GM18870 (cell line): ENCODE measurements around the gene ADAM8.
"Not testable (repeated sequence)": the region's sequence is repeated elsewhere in the genome, so short reads cannot be mapped to it uniquely, and the experiment has no call there.

Experiments used
- ATAC-seq: cut with Tn5 transposase; IDR thresholded peaks from one replicate; pipeline ENCODE4 v1.9.1; 2021; ENCODE audit warnings: moderate library complexity; ENCODE audit not compliant: unreplicated experiment

ADAM8 gene

DNA sequence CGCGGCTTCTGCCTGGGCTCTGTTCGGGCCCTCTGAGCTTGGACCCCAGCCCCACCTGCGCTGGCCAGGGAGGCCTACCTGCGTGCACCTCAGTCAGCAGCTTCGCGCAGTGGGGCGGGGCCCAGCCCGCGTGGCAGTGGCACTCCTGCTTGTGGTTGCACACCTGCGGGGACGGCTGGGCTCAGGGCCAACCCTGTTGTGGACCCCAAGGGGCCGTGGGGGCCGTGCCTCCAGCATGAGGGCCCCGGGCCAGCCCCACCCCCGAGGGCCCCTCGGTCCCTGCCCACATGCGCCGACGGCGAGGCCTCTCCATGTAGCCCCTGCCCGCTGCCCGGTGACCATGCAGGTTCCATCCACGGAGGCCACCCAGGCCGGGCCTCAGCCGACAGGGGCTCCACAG, 7.3 kb downstream of the ADAM8 start:
- ATAC-seq, result no peak

DNA sequence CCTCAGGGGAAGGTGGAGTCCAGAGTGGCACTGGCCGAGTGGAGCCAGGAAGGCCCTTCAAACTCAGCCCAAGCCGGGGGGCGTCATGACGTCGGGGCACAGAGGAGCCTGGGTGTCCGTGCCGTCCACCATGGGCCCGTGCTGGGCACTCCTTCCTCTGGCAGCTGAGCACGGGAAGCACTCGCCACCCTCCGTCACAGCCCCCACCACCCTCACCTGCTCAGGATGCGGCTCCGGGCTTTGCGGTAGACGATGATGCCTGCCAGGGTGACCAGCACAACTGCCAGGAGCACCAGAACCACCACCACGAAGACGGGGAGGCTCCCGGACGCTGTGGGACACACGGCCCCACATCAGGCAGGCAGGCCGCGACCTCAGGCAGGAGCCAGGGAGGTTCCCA, 8.1 kb downstream of the ADAM8 start:
- ATAC-seq, result no peak

DNA sequence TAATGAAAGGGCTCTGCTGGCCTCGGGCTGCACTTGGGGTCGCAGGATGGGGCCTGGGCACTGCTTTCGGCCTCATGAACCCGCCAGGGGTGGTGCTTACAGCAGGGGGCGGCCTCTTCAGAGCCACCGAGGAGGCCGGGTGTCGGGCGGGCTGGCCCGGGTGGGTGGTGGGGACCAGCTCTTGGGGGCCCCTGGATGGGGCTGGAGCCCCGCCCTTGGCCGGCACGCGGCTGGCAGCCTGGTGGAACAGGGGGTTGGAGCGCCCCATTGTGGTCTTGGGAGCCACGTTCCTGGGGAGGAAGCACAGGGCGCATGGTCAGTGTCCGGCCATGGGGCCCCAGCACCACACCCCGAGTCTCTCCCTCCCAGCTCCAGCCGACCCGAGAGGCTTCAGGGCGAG, 8.8 kb downstream of the ADAM8 start:
- ATAC-seq, result no peak

DNA sequence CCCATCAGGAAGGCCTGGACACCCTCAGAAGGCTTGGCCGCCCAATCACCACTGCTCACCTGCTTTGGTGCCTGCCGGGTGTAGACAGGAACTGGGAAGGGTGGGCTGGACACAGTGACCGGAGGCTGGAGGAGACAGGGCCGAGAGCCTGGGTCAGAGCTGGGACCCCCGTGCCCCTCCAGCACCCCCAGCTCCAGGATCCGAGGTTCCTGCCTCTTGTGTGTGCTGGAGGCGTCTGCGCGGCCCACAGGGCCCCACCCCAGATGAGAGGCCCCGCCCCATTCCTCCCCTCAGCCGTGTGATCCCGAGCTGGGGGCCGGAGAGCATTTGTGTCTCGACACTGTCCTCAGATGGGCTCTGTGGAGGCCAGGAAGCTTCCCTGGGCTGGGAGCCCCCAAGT, 9.4 kb downstream of the ADAM8 start:
- no peak for ATAC-seq

DNA sequence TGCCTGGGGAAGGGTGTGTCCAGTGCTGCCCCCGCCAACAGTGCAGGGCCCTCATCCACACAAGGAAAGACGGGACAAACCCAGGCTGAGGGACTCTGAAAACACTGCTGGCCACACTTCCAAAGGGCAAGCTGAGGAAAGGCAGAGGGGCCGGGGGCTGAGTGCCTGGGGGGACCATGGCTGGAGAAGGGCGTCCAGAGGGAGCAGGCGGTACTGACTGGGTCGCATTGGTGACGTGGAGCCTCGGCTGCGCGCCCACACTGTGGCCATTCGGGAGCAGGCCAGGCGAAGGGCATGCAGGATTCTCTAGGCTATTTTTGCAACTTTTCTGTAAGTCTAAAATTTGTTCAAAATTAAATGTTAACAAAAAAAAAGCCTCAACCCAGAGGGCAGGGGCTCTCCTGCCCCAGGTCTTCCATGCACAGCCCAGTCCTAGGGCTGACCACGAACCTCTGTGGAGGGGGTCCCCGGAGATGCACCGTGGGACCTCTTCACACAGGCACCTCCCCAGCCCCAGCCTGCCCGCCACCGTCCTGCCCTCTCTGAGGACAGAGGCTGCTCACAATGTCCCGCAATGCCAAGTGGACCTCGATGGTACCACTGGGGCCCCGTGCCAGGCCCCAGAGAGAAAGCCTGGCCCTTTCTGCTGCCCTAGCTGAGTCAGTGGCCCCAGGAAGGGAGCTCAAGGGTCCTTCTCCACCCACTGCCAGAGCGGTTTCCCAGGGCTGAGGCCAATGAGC, 10.4 kb downstream of the ADAM8 start:
- no peak for ATAC-seq

DNA sequence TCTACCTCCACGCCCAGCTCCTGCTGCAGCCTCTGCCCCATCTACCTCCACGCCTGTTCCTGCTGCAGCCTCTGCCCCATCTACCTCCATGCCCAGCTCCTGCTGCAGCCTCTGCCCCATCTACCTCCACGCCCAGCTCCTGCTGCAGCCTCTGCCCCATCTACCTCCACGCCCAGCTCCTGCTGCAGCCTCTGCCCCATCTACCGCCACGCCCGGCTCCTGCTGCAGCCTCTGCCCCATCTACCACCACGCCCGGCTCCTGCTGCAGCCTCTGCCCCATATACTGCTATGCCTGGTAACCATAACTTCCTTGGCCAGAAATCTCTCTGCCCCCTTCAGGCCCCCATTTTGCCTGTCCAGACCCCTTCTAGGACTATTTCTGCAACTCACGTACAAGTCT, 11.6 kb downstream of the ADAM8 start:
- not testable (repeated sequence) for ATAC-seq

DNA sequence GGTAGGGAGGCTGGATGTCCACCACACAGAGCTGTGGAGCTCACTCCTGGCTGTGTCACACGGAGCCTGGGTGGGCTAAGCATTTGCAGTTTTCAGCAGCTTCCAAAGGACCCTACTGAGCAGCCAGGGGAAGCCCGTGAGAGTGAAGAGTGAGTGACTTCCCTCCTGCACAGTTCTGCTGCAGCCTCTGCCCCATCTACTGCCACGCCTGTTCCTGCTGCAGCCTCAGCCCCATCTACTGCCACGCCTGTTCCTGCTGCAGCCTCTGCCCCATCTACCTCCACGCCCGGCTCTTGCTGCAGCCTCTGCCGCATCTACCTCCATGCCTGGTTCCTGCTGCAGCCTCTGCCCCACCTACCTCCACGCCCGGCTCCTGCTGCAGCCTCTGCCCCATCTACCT, 12.2 kb downstream of the ADAM8 start:
- no peak for ATAC-seq

DNA sequence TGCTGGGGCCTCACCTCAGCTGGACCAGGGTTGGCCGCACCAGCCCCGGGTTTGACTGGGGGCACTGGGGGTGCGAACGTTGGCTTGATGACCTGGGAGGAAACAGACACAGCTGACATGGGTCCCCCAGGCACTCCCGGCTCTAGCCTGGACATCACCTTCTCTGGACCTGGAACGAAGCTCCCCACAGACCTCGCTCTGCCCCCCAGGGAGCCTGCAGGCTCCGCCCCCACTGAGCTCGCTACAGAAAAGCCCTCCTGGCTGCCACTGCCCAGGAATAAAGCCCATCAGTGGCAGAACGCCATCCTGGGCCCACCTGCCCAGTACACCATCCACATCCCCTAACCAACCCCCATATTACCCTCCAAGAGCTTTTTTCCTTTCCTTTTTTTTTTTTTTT, 13.0 kb downstream of the ADAM8 start:
- ATAC-seq, result no peak

DNA sequence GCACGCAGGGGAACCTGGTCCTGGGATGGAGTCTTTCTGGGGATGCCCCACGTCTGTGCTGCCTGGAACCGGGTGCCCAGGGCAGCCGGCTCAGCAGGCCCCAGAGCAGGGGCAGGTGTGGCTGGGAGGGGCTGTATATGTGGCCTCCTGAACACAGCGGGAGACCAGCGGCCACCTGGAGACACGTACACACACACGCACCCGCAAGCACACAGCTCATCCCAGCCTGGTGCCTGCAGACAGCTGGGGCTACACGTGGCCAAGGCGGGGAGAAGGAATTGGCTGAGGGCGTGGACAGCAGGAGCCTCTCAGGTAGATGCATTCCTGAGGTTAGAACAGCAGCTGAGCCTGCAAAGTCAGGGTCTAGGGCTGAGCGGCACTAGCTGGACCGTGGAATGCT, 14.0 kb downstream of the ADAM8 start:
- no peak for ATAC-seq

DNA sequence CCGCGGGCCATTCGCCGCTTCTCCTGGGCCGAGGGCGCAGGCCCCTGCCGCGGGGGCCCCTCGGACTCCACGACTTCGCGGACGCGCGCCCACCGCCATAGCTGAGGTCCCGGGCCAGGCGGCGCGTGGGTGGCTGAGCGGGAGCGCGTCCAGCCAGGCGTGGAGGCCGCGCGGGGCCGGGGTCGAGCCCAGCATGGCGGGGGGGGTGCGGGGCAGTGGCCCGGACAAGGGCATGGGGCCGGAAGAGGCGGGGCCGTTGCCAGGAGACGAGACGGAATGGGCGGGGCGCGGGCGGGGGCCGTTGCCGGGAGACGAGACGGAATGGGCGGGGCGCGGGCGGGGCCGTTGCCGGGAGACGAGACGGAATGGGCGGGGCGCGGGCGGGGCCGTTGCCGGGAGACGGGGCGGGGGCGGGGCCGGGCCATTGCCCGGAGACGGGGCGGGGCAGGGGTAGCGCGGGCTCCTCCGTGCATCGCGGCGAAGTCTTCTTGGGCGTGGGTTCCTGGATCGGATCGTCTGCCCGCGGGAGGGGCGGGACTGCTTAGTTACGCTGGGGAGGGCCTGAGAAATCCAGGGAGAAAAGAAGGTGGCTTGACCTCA, 14.8 kb downstream of the ADAM8 start:
- no peak for ATAC-seq

DNA sequence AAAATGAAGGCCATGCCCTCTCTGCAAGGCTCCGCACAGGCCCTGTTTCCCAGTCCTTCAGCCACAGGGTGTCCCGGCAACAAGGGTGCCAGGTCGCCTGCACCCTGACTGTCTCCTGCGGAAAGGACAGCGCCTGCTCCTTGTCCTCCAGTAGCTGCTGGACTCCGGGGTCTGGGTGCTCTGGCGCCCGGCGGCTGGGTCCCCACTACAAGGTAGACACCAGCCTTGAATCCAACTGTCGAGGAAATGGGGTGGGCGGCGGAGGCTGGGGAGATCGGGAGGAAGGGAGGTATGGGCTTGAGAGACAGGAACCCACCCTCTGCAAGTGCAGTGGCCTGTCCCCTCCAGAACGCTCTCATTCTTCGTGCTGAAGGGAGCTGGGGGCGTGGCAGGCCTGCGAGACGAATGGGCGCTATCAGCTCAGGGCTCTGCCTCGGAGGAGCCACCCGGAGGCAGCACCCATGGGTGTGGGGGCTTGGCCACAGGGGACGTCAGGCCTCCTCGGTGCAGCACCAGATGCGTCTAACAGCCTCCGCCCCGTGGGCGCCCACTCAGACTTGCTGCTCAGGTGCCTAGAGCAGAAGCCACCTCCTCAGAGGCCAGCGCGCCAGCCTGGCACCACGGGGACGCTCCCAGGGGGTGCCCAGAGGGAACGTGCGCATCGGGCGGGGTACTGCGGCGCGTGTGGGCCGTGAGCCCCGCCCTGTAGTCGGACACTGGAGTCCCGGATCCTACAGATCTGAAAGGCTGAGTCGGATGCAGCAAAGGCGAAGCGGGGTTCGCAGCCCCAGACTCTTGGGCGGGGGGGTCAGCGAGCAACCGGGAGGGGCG, 15.6 kb downstream of the ADAM8 start:
- no peak for ATAC-seq

DNA sequence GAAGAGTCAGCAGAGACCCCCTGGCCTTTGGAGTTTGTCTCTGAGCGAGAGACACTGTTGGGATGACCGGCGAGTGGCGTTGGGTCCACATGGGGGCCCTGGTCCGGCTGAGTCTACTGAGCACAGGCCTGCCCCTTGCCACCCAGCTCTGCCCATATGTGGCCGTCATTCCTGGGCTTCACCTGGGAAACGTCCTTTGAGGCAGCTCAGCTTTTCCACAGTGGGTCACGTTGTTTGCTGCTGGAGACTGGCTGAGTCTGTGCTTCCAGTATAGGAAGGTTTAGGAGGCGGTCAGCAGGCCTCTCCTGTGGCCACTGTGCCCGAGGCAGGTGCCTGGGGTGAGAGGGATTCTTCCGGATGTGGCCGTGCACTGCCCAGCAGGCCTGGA, 17.1 kb downstream of the ADAM8 start:
- no peak for ATAC-seq

DNA sequence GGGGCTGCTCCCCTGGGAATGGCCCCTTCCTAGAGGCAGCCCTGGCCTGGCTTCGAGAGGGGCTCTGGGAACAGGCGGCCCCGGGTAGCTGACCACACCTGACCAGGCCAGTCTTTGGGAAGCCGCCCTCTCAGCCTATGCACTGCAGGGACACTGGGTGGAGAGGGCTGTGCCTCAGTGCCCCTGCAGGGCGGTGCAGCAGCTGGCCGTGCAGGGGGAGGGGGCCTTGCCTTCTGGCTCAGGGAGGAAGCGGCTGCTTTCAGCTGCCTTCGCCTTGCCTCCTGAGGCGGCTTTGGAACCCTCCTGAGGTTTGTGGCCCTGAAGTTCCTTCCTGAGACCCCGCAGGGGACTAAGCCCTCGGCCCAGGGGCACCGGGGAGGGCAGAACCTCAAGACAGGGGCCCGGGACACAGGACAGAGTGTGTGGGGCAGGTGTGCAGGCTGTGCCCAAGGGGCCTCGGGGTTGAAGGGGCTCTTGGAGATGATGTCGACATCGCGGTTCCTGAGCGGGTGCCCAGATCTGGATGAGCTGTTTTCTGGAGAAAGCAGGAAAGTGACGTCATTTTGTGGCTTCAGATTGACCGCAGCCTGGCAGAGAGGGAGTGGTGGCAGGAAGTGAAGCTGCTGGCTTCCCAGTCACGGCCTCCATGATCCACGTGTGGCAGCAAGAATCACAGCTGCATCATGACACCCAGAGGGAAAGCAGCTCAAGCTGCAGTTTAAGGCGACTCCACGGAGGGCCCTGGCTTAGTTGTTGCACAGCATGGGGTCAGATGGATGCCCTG, 17.7 kb downstream of the ADAM8 start:
- no peak for ATAC-seq

DNA sequence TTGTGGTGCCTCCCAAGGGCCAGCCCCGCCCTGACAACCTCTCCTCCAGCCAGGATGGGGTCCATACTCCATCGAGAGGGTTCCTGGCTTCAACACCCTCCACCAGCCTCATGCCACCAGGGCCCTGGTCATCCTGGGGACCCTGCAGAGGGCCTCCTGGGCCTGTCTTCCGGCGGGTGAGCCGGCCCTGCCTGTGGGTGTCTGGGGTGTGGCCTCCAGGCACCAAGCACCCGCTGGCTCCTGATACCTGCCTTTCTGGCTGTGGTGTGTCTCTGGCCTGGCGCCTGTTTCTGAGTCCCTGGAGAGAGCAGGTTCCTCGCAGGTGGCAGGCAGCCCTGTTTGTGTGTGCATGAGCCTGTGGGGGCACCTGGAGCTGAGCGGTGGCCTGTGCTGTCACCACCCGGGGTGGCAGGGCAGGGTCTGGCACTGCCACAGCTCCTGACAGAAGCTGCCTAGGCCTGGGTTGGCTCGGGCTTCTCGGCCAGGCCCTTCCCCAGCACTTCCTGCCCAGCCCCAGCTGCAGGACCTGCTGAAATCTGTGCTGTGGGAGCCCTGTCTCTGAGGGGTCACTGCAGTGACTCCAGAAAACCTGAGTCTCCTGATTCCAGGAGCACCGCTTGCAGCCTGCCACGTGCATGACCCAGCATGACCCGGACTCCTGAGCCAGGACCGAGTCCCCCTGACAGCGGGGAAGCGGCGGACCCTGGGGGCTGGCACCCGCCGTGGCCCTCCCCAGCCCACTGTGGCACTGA, 18.4 kb downstream of the ADAM8 start:
- no peak for ATAC-seq

DNA sequence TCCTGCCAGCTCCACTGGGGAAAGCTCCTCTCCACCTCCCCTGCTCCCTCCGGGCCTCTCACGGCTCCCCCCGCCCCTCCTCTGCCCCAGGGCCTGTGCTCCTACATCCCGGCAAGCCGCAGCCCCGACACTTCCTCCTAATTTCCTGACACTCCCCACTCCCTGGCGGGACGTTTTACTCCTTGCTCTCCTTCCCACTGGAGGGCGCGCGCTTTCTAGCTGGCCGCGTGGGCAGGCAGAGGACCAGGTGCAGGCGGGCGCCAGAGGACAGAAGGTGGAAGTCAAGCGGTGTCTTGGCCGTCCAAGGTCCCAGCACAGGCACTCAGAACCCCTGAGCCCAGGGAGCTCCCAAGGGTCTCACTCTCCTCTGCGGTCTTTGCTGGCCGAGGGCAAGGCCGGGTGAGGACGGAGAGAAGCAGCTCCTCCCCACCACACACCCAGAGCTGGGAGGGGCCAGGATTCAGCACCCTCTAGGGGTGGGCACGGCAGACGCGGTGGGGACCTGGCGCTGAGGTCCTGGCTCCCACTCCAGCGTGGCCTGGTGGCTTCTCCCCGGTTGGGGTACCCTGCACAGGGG, 19.1 kb downstream of the ADAM8 start:
- no peak for ATAC-seq

DNA sequence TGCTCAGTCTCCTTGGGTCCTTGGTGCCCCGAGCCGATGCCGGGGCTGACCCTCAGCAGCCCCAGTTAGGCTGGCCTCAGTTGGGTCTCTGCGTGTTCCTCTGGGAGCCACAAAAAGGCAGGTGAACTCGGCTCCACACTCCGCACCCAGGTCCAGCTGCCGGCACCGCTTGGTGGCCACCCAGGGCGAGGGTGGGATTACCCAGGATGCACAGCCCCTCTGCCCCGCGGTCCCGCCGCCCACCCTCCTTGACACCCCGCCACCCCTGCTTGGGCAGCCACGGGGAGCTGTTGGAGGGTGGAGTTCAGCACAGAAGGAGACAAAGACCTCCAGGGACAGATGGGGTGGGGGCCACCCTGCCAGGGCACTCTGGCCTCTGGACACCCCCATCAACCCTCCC, 21.3 kb downstream of the ADAM8 start:
- no peak for ATAC-seq

DNA sequence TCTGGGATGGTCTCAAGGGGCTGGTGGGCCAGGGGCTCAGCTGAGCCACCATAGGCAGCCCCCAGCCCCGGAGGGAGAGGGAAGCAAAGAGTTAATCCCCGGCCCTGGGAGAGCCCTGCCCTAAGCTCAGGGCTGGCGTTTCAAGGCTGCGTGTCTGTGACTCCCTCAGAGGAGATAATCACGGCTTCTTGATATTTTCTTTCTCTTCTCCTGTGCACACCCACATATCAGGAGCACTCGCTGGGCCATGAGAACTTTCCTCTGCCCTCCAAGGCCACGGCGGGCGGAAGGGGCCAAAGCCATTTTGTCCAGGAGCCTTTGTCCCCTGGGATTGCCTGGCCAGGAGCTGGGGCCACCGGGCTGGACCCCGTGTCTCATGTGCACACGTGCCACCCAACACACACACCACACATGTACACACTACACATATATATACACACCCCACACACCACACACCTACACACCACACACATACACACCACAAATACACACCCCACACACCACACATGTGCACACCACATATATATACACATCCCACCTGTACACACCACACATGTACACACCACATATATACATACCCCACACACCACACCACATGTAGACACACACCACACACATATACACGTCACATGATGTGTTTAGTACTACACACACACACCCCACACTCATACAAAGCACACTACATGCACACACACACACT, 22.1 kb downstream of the ADAM8 start:
- ATAC-seq, result no peak

DNA sequence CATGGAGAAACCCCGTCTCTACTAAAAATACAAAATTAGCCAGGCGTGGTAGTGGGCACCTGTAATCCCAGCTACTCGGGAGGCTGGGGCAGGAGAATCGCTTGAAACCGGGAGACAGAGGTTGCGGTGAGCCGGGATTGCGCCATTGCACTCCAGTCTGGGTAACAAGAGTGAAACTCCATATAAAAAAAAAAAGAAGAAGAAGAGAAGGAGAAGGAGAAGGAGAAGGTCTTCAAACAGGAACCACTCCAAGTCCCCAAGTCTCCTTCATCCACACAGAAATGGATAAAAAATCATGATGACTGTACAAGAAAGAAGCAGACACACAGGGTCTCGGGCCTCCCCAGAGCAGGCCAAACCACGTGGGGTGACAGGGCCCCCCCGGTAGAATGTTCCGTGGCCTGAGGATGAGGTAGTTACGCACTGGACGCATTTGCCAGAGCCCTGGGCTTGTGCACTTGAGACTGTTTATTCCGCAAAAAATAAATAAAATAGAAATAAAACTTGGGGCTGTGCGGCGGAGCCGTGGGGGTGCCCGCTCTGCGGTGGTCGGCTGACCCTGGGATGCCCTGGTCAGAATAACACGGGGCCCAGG, 23.2 kb downstream of the ADAM8 start:
- no peak for ATAC-seq

DNA sequence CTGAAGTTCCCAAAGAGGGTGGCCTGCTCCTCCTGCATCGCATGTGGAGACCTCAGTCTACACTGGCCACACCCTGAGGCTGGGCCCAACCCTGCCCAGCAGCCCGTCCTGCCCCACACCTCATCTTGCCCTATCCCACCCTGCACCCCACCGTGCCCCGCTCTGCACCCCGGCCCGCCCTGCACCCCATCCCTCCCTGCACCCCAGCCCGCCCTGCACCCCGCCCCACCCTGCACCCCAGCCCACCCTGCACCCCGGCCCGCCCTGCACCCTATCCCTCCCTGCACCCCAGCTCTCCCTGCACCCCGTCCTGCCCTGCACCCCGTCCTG, 24.5 kb downstream of the ADAM8 start:
- no peak for ATAC-seq
